Testis (tissue), 2 donors: ENCODE results near the gene FAM110C.

Experiments
- POLR2A ChIP-seq: fragments of 450-650 bp; IDR thresholded peaks from one replicate; pipeline ENCODE4 v1.6.1; 2017; ENCODE audit warnings: antibody characterized with exemption, mild to moderate bottlenecking, moderate library complexity
- TF ChIP-seq, protein P1 (sequence below), 3 experiments: fragments of 450-650 bp in 2 of 3; fragments of 200-600 bp in 1 of 3; sonication (generic) in 1 of 3; IDR thresholded peaks; one replicate each; pipeline ENCODE4 v1.5.1; 2016 to 2019; ENCODE audit warnings: antibody characterized with exemption in 3 of 3, mild to moderate bottlenecking in 2 of 3, moderate library complexity in 1 of 3

DNA sequence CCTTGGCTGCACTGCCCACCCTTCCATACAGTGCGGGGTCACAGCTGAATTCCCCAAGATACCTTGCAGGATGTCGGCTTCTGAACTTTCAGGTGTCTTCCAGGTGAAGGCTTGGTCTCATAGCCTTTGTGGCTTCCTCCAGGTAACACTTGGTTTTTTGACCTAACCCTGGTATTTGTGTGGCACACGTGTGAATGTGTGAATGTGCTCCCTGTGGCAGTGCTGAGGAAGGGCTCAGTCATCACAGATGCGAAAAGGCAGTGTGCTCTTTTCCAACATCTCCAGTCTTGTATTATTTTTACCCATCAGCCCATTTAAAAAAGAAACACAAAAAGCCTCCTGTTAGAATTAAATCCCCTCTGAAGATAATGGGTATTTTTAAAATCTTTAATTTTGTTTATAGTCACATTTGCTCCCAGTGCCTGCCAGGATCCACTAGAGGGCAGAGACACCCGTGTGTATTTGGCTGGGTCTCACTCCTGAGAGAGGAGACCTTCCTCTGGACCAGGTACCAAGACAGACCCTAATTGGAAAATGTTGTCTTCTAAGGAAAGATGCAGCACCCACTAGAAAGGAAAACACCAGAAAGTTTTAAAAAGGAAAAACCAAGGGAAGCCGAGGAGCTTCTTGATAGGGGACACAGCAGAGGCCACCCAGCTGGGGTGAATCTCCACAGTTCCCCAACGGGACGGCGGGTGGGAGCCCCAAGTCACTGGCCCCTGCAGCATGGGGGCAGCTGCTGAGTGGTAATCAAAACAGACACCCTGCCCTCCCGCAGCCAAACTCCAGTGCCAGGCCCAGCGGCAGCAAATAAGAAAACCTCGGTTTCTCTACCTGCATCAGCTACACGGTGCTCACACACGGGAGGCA lies 27.7 kb downstream of the FAM110C start:
- TF ChIP-seq POLR2A: no peak
- TF ChIP-seq, protein P1, sequence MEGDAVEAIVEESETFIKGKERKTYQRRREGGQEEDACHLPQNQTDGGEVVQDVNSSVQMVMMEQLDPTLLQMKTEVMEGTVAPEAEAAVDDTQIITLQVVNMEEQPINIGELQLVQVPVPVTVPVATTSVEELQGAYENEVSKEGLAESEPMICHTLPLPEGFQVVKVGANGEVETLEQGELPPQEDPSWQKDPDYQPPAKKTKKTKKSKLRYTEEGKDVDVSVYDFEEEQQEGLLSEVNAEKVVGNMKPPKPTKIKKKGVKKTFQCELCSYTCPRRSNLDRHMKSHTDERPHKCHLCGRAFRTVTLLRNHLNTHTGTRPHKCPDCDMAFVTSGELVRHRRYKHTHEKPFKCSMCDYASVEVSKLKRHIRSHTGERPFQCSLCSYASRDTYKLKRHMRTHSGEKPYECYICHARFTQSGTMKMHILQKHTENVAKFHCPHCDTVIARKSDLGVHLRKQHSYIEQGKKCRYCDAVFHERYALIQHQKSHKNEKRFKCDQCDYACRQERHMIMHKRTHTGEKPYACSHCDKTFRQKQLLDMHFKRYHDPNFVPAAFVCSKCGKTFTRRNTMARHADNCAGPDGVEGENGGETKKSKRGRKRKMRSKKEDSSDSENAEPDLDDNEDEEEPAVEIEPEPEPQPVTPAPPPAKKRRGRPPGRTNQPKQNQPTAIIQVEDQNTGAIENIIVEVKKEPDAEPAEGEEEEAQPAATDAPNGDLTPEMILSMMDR (IDR thresholded peaks at IDR 0.05): peak in 2 of 3 experiments; percentile 45
